Stimulated activated CD4-positive, alpha-beta T cell treated with anti-CD3 and anti-CD28 coated beads, Interleukin-12 subunit alpha, Interleukin-12 subunit beta, amount 100 ng/mL, for 24 hours (primary cell): Measurements from ENCODE around the gene MAP4K4.

ENCODE experiments used
- DNase-seq, 2 experiments: peaks; one replicate each; pipeline ENCODE4 v3.0.0-alpha.2; 2020; ENCODE audit warnings: low read depth in 2 of 2

Gene MAP4K4

GRCh38 chr2:101868525-101868924, 171.0 kb downstream of the MAP4K4 start:
- DNase-seq = no peak

GRCh38 chr2:101869527-101869926, 172.0 kb downstream of the MAP4K4 start:
- DNase-seq = no peak

- DNase-seq = no peak
These were observed 172.9 kb downstream of the MAP4K4 start for GRCh38 chr2:101870444-101870843.

- DNase-seq = no peak
These were observed 174.0 kb downstream of the MAP4K4 start for GRCh38 chr2:101871480-101871879.

- no peak for DNase-seq
These were observed 175.0 kb downstream of the MAP4K4 start for GRCh38 chr2:101872480-101872879.

GRCh38 chr2:101873543-101873942, 176.0 kb downstream of the MAP4K4 start:
- DNase-seq = no peak

- DNase-seq = no peak
These were observed 176.6 kb downstream of the MAP4K4 start for GRCh38 chr2:101874069-101874468.

GRCh38 chr2:101879466-101879865, 182.0 kb downstream of the MAP4K4 start:
- DNase-seq = no peak

GRCh38 chr2:101881131-101881530, 183.6 kb downstream of the MAP4K4 start:
- no peak for DNase-seq

- DNase-seq = no peak
These were observed 185.3 kb downstream of the MAP4K4 start for GRCh38 chr2:101882769-101883307.

- DNase-seq = peak in 1 of 2 experiments; percentile 22
These were observed 186.4 kb downstream of the MAP4K4 start for GRCh38 chr2:101883860-101884259.

- no peak for DNase-seq
These were observed 186.9 kb downstream of the MAP4K4 start for GRCh38 chr2:101884423-101884822.

GRCh38 chr2:101887328-101887727, 189.8 kb downstream of the MAP4K4 start:
- DNase-seq = no peak

GRCh38 chr2:101889460-101890098, 192.1 kb downstream of the MAP4K4 start:
- no peak for DNase-seq

GRCh38 chr2:101892377-101892776, 194.9 kb downstream of the MAP4K4 start:
- DNase-seq = no peak

- no peak for DNase-seq
These were observed 196.3 kb downstream of the MAP4K4 start for GRCh38 chr2:101893681-101894381.

- DNase-seq = no peak
These were observed 197.5 kb downstream of the MAP4K4 start for GRCh38 chr2:101895039-101895438.

- DNase-seq = no peak
These were observed 198.4 kb downstream of the MAP4K4 start for GRCh38 chr2:101895819-101896322.

GRCh38 chr2:101897301-101897700, 199.8 kb downstream of the MAP4K4 start:
- DNase-seq = no peak

- no peak for DNase-seq
These were observed 201.8 kb downstream of the MAP4K4 start for GRCh38 chr2:101899265-101899664.

- DNase-seq = no peak
These were observed 202.4 kb downstream of the MAP4K4 start for GRCh38 chr2:101899871-101900270.

- DNase-seq = peak; percentile 31 to 62
These were observed 202.9 kb downstream of the MAP4K4 start for GRCh38 chr2:101900375-101900774.

GRCh38 chr2:101901241-101901640, 203.7 kb downstream of the MAP4K4 start:
- no peak for DNase-seq
